Naive thymus-derived CD8-positive, alpha-beta T cell (primary cell): Measurements from ENCODE around the gene PIGL. TPM values are rescaled to one million over a fixed set of nuclear protein-coding genes. Genes with fewer than 3 reads are reported as not detected.
"Not testable (repeated sequence)": the region's sequence is repeated elsewhere in the genome, so short reads cannot be mapped to it uniquely, and the experiment has no call there.

Experiments used
- ATAC-seq, 2 donors: fragments of 150-1000 bp; cut with Tn5 transposase in 1 of 2; sonication (Bioruptor Pico), chemical (Tn5 transposase) in 1 of 2; 1 replicate in 1 of 2; 2 replicates in 1 of 2; pipeline ENCODE4 v1.10.0; 2021; ENCODE audit warnings: mild to moderate bottlenecking in 2 of 2, moderate library complexity in 2 of 2
- POLR2A ChIA-PET: fragments of 350-600 bp; sonication (Branson Sonifier 250); formaldehyde crosslinking; loops from one replicate; lab custom pipeline; 2021; ENCODE audit warnings: antibody characterized with exemption; lab: Charles Lee
- DNase-seq, 10 donors: peaks; one replicate each; pipeline versions ENCODE4 v3.0.0 to v3.0.0-alpha.2; 2020 to 2022
- H3K27ac Mint-ChIP-seq, 10 donors: one replicate each; pipeline ENCODE4 v1.8.0; 2020 to 2022; ENCODE audit warnings: mild to moderate bottlenecking in 10 of 10, mixed read lengths in 10 of 10, moderate library complexity in 4 of 10, inconsistent platforms in 1 of 10
- H3K27me3 Mint-ChIP-seq, 5 donors: one replicate each; pipeline ENCODE4 v1.8.0; 2021 to 2022; ENCODE audit warnings: mixed read lengths in 5 of 5
- H3K36me3 Mint-ChIP-seq, 3 donors: one replicate each; pipeline ENCODE4 v1.8.0; 2020 to 2022; ENCODE audit warnings: mixed read lengths in 3 of 3, mild to moderate bottlenecking in 2 of 3, inconsistent platforms in 1 of 3
- H3K4me1 Mint-ChIP-seq, 4 donors: one replicate each; pipeline ENCODE4 v1.8.0; 2021 to 2022; ENCODE audit warnings: mixed read lengths in 4 of 4
- H3K4me3 Mint-ChIP-seq, 10 donors: one replicate each; pipeline ENCODE4 v1.8.0; 2020 to 2022; ENCODE audit warnings: mild to moderate bottlenecking in 10 of 10, mixed read lengths in 10 of 10, moderate library complexity in 6 of 10, inconsistent platforms in 1 of 10
- H3K9me3 Mint-ChIP-seq, 9 donors: one replicate each; pipeline ENCODE4 v1.8.0; 2020 to 2022; ENCODE audit warnings: mixed read lengths in 9 of 9, mild to moderate bottlenecking in 3 of 9, inconsistent platforms in 1 of 9, moderate library complexity in 1 of 9
- polyA plus RNA-seq, 3 donors: library from polyadenylated mRNA; unstranded; fragments of 300-500 nt; fragmentation: Illumina TruSeq; gene quantifications; one replicate each; pipeline ENCODE4 v1.2.3, GENCODE V29; 2021
- total RNA-seq, 8 experiments: library from RNA in 2 of 8; stranded (reverse) in 2 of 8; gene quantifications; one replicate each; pipeline ENCODE4 v1.2.3 and lab custom pipeline; 2021 to 2026

The PIGL gene
- total and polyA plus RNA-seq, 5 experiments from 2014 or later, result 9.2 to 98.2 (median 14.3) TPM

- ATAC-seq (no peak), DNase-seq (no peak)
- Mint-ChIP-seq H3K4me1 (peaks cover 13 to 31% (median 24%) of the 10 kb centered on the region in 4 donors), H3K27ac (peak overlapping the region in 7 of 10 donors; percentile 5 to 89 (median 64)), H3K27me3 (no peaks in the 10 kb centered on the region), H3K36me3 (peaks cover 0 to 29% (median 7%) of the 10 kb centered on the region in 3 donors), H3K4me3 (peak overlapping the region in 1 of 10 donors; percentile 59), H3K9me3 (no peaks in the 10 kb centered on the region)
- POLR2A ChIA-PET, result no interaction called here
Observed at GRCh38 chr17:16297367-16298139, 80.5 kb downstream of the PIGL start.

GRCh38 chr17:16298140-16298662 is 81.2 kb downstream of the PIGL start:
- Mint-ChIP-seq H3K27me3 (no peaks in the 10 kb centered on the region), H3K27ac (peak overlapping the region in 8 of 10 donors; percentile 32 to 89 (median 60)), H3K4me1 (peaks cover 13 to 31% (median 24%) of the 10 kb centered on the region in 4 donors), H3K36me3 (peaks cover 0 to 34% (median 10%) of the 10 kb centered on the region in 3 donors), H3K4me3 (peak overlapping the region in 2 of 10 donors; percentile 43 to 59), H3K9me3 (no peaks in the 10 kb centered on the region)
- peak in 1 of 10 donors; percentile 18 for DNase-seq
- peak in 1 of 2 donors; percentile 64 for ATAC-seq
- POLR2A ChIA-PET, result no interaction called here

GRCh38 chr17:16300554-16300953 is 83.5 kb downstream of the PIGL start:
- no peaks in the 10 kb centered on the region for H3K9me3 Mint-ChIP-seq
- no peak overlapping the region for H3K4me3 Mint-ChIP-seq
- DNase-seq (no peak), ATAC-seq (no peak)
- peaks cover 0 to 39% (median 10%) of the 10 kb centered on the region in 3 donors for H3K36me3 Mint-ChIP-seq
- H3K4me1 Mint-ChIP-seq, result peaks cover 11 to 34% (median 23%) of the 10 kb centered on the region in 4 donors
- POLR2A ChIA-PET, result interaction anchor here (0.6 kb wide), 1 partner anchor 87 kb away, joined by 3 read pairs; no protein-coding TSS in a partner anchor
- H3K27ac Mint-ChIP-seq, result no peak overlapping the region
- H3K27me3 Mint-ChIP-seq, result no peaks in the 10 kb centered on the region

- Mint-ChIP-seq H3K27ac (peak overlapping the region in 2 of 10 donors; percentile 28 to 44), H3K4me3 (no peak overlapping the region), H3K36me3 (peaks cover 0 to 50% (median 14%) of the 10 kb centered on the region in 3 donors), H3K27me3 (no peaks in the 10 kb centered on the region), H3K9me3 (no peaks in the 10 kb centered on the region), H3K4me1 (peaks cover 10 to 30% (median 16%) of the 10 kb centered on the region in 4 donors)
- ATAC-seq, result no peak
- POLR2A ChIA-PET, result no interaction called here
- DNase-seq, result no peak
Observed at GRCh38 chr17:16301963-16302855, 85.2 kb downstream of the PIGL start.

DNA sequence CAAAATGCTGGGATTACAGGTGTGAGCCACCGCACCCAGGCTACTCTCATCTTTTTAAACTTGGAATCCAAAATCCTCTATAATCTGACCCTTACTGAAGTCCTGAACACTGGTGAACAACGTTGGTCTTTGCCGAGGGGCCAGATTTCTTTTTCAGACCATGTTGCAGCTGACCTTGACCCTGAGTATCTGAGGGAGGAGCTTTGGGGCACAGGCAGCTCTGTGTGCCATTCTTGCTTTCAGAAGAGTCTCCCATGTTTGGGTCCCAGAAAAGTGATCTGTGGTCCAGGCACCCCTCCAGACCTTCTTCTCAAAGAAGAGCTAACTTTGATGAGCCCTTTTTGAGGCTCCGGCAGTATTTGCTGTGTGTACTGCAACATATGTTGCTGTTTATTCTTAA is 85.8 kb downstream of the PIGL start:
- Mint-ChIP-seq H3K4me1 (peaks cover 5 to 23% (median 10%) of the 10 kb centered on the region in 4 donors), H3K27me3 (no peaks in the 10 kb centered on the region), H3K9me3 (no peaks in the 10 kb centered on the region), H3K4me3 (no peak overlapping the region), H3K27ac (peak overlapping the region in 1 of 10 donors; percentile 28), H3K36me3 (peaks cover 0 to 56% (median 17%) of the 10 kb centered on the region in 3 donors)
- ATAC-seq, result no peak
- POLR2A ChIA-PET, result no interaction called here
- no peak for DNase-seq

- peak in 3 of 10 donors; percentile 12 to 43 (median 34) for DNase-seq
- POLR2A ChIA-PET, result interaction anchor here (0.7 to 1.1 kb wide), 2 partner anchors 13 to 20 kb away, joined by 3 read pairs; no protein-coding TSS in a partner anchor
- Mint-ChIP-seq H3K9me3 (no peaks in the 10 kb centered on the region), H3K4me1 (peaks cover 0 to 11% (median 3%) of the 10 kb centered on the region in 4 donors), H3K27me3 (no peaks in the 10 kb centered on the region), H3K27ac (peak overlapping the region in 3 of 10 donors; percentile 7 to 25 (median 17)), H3K36me3 (peaks cover 0 to 54% (median 17%) of the 10 kb centered on the region in 3 donors), H3K4me3 (no peak overlapping the region)
- peak; percentile 58 to 65 for ATAC-seq
Observed at GRCh38 chr17:16304830-16305229, 87.8 kb downstream of the PIGL start.

DNA sequence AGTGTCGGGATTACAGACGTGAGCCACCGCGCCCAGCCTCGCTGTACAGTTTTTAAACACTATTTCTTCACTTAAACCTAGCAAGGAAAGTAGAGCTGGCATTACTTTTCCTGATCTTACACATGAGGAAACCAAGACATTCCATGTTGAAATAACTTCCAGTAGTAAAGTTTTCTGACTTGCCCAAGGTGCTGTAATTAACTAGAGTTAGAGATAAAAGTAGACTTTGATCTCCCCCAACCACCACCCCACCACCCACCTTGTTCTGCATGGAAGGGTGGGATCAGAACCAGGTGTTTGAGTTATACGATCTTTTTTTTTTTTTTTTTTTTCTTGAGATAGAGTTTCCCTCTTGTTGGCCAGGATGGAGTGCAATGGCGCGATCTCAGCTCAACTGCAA is 89.2 kb downstream of the PIGL start:
- ATAC-seq, result no peak
- peaks cover 9 to 19% (median 12%) of the 10 kb centered on the region in 4 donors for H3K4me1 Mint-ChIP-seq
- H3K27ac Mint-ChIP-seq, result peak overlapping the region in 1 of 10 donors; percentile 8
- peaks cover 0 to 52% (median 16%) of the 10 kb centered on the region in 3 donors for H3K36me3 Mint-ChIP-seq
- POLR2A ChIA-PET, result no interaction called here
- no peak for DNase-seq
- no peak overlapping the region for H3K4me3 Mint-ChIP-seq
- no peaks in the 10 kb centered on the region for H3K27me3 Mint-ChIP-seq
- H3K9me3 Mint-ChIP-seq, result no peaks in the 10 kb centered on the region

GRCh38 chr17:16312061-16312460 is 95.1 kb downstream of the PIGL start:
- H3K9me3 Mint-ChIP-seq, H3K4me3 Mint-ChIP-seq, DNase-seq, ATAC-seq, POLR2A ChIA-PET, H3K27me3 Mint-ChIP-seq, H3K27ac Mint-ChIP-seq: not testable (repeated sequence)
- Mint-ChIP-seq H3K36me3 (peaks cover 0 to 48% (median 30%) of the 10 kb centered on the region in 3 donors), H3K4me1 (peaks cover 12 to 30% (median 24%) of the 10 kb centered on the region in 4 donors)

DNA sequence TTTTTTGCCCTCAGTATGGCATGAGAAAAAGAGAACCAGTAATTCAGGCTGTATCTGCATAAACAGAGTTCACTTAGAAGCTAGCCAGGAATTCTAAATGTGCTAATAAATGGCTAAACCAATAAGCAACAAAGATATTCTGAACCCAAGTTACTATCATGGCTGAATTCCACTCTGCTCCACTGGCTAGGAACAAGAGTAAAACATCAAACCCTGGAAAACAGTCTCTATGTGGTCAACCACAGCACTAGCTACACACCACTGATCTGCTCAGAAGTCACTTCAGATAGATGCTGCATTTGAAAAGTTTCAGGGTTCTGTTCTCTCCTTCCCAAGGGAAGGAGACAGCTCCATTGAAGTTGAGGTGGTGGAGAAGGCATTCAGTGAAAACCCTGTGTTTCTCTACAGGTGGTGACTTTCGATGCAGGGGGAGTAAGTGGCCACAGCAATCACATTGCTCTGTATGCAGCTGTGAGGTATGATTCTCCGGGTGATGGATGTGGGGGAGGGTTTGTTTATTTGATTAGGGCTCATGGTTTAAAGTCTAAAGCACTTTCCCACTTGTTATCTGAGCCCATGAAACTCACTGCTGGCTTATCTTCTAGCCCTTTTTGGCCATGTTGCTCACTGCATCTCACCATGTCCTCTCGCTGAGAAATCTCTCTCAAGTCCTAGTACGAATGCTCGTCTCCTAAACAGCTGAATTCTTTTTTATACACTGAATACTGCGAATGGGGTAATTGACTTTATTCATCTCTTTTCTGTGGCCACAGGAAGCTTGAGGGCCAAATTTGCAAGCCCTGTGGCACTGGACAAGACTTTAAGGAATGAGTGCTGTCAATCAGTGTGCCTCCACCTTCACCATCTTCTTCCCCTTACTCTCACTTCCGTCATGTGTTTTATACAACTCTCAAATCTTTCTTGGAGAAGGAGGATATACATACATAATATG is 96.4 kb downstream of the PIGL start:
- POLR2A ChIA-PET, result interaction anchor here (0.6 to 1.2 kb wide), 3 partner anchors 23 to 41 kb away, joined by 3 to 4 read pairs (median 3); no protein-coding TSS in a partner anchor
- Mint-ChIP-seq H3K4me3 (peak overlapping the region in 6 of 10 donors; percentile 1 to 73 (median 20)), H3K36me3 (peaks cover 0 to 48% (median 29%) of the 10 kb centered on the region in 3 donors), H3K27me3 (no peaks in the 10 kb centered on the region), H3K27ac (peak overlapping the region in 5 of 10 donors; percentile 0 to 75 (median 34)), H3K4me1 (peaks cover 12 to 30% (median 24%) of the 10 kb centered on the region in 4 donors), H3K9me3 (no peaks in the 10 kb centered on the region)
- DNase-seq, result peak in 1 of 10 donors; percentile 24
- ATAC-seq, result peak in 1 of 2 donors; percentile 44

GRCh38 chr17:16314189-16314588 is 97.2 kb downstream of the PIGL start:
- H3K4me3 Mint-ChIP-seq, result peak overlapping the region in 1 of 10 donors; percentile 31
- POLR2A ChIA-PET, result interaction anchor here (1.2 kb wide), 1 partner anchor 28 kb away, joined by 3 read pairs; no protein-coding TSS in a partner anchor
- H3K27me3 Mint-ChIP-seq, result no peaks in the 10 kb centered on the region
- ATAC-seq (no peak), DNase-seq (no peak)
- H3K36me3 Mint-ChIP-seq, result peaks cover 0 to 49% (median 30%) of the 10 kb centered on the region in 3 donors
- H3K9me3 Mint-ChIP-seq, result no peaks in the 10 kb centered on the region
- peaks cover 12 to 30% (median 24%) of the 10 kb centered on the region in 4 donors for H3K4me1 Mint-ChIP-seq
- no peak overlapping the region for H3K27ac Mint-ChIP-seq

DNA sequence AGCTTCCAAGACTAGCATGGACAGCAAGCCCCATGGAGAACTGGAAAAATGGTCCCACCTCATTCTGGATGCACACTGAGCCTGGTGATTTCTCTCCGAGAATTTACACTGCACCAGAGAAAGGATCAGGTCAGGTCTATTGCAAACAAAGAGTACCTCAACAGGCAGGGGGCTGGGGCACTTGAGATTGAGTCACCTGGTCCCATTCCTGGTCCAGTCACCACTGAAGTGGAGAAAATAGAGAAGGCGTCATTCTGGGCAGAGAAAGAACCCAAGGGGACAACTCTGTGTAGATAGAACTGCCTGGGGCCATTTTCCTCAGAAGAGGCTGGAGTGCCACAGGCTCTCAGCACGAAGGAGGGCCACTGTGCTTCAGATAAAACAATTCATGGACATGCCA is 97.8 kb downstream of the PIGL start:
- DNase-seq (no peak), ATAC-seq (no peak)
- peaks cover 0 to 55% (median 31%) of the 10 kb centered on the region in 3 donors for H3K36me3 Mint-ChIP-seq
- no peaks in the 10 kb centered on the region for H3K27me3 Mint-ChIP-seq
- H3K27ac Mint-ChIP-seq, result no peak overlapping the region
- H3K4me1 Mint-ChIP-seq, result peaks cover 12 to 30% (median 24%) of the 10 kb centered on the region in 4 donors
- POLR2A ChIA-PET, result no interaction called here
- no peak overlapping the region for H3K4me3 Mint-ChIP-seq
- no peaks in the 10 kb centered on the region for H3K9me3 Mint-ChIP-seq
